Activated CD8-positive, alpha-beta T cell treated with anti-CD3 and anti-CD28 coated beads, Interleukin-2, amount 10 ng/mL, durations not matched to agents 7 days and 5 days (primary cell): ENCODE results near the gene FGF18. TPM values are rescaled to one million over a fixed set of nuclear protein-coding genes. Genes with fewer than 3 reads are reported as not detected.
"Not testable (repeated sequence)": the region's sequence is repeated elsewhere in the genome, so short reads cannot be mapped to it uniquely, and the experiment has no call there.

Experiments
- ATAC-seq: fragments of 150-1000 bp; cut with Tn5 transposase; one replicate; pipeline ENCODE4 v1.10.0; 2021; ENCODE audit warnings: moderate library complexity
- CTCF ChIA-PET: fragments of 350-600 bp; sonication (Branson Sonifier 250); formaldehyde crosslinking; loops from one replicate; lab custom pipeline; 2021; ENCODE audit warnings: antibody characterized with exemption; lab: Charles Lee
- POLR2A ChIA-PET: fragments of 350-600 bp; sonication (Branson Sonifier 250); formaldehyde crosslinking; loops from one replicate; lab custom pipeline; 2021; ENCODE audit warnings: antibody characterized with exemption; lab: Charles Lee
- DNase-seq: peaks from one replicate; pipeline ENCODE4 v3.0.0-alpha.2; 2020
- H3K27ac Mint-ChIP-seq: one replicate; pipeline ENCODE4 v1.8.0; 2021; ENCODE audit warnings: mild to moderate bottlenecking, mixed read lengths
- H3K27me3 Mint-ChIP-seq: one replicate; pipeline ENCODE4 v1.8.0; 2021; ENCODE audit warnings: low read depth, mixed read lengths
- H3K36me3 Mint-ChIP-seq: one replicate; pipeline ENCODE4 v1.8.0; 2021; ENCODE audit warnings: low read depth, mixed read lengths
- H3K4me1 Mint-ChIP-seq: one replicate; pipeline ENCODE4 v1.8.0; 2021; ENCODE audit warnings: low read depth, mixed read lengths
- H3K4me3 Mint-ChIP-seq: one replicate; pipeline ENCODE4 v1.8.0; 2021; ENCODE audit warnings: mild to moderate bottlenecking, mixed read lengths
- H3K9me3 Mint-ChIP-seq: one replicate; pipeline ENCODE4 v1.8.0; 2022; ENCODE audit warnings: mixed read lengths; ENCODE audit not compliant: insufficient read depth
- total RNA-seq, 2 experiments: library from RNA; stranded (reverse); gene quantifications; one replicate each; pipeline ENCODE4 v1.2.3, GENCODE V29; 2021

Gene FGF18
- total RNA-seq, 2 experiments from 2014 or later: not detected

DNA sequence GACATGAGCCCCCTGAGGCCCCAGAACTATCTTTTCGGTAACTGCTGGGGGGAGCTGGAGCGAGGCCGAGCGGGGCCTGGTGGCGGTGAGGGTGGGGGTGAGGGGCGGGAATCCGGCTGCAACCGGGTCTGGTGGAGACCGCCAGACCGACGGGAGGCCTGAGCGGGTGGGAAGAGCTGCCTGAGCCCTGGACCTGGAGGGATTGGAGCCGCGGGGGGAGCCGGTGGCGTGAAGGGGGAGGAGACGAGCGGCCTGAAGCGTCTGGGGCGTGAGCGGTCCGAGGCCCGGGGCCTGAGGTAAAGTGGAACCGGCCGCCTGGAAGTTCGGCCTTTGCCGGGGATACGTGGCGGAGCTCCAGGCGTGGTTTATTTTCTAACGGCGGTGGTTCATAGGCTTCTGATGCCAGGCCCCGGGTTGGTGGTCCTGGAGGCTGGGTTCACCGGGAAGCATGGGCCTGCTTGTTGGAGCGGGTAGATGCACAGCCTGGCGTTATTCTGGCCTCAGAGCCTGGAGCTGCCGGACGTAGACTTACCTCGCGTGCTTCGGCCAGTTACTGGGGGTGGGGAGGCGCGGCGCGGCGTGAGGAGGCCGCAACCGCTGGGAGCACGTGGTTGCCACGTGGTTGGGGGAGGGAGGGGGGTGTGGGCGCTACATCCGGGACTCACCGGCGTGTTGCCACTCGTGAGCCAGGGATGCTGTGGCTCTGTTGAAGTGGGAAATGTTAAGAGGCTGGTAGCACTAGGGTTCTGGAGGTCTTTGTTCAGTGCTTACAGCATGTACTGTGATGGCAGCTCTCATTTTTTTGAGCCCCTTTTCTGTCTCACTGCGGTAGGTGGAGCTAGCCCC lies 31.3 kb upstream of the FGF18 start:
- H3K4me1 Mint-ChIP-seq: peaks cover 41% of the 10 kb centered on the region
- no peaks in the 10 kb centered on the region for H3K27me3 Mint-ChIP-seq
- peaks cover 55% of the 10 kb centered on the region for H3K36me3 Mint-ChIP-seq

DNA sequence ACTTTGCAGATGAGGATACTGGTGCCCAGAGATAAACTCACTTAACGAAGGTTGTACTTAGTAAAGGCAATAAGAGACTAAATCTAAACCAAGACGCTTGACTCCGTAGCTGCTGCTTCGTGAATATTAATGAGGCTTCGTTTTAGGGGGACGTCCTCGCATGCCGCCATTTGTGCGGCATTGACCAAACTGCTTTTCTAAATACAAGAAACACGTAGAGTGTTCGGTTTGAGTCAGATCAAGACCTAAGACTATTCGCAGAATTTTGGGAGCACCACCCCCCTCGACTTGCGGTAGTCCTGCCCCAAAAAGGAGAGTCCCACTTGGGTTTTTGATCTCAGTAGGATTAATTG lies 30.7 kb upstream of the FGF18 start:
- peak; percentile 0 for ATAC-seq
- ChIA-PET CTCF (interaction anchor here (1.5 kb wide), 2 partner anchors 17 to 523 kb away, joined by 3 to 4 read pairs; no protein-coding TSS in a partner anchor), POLR2A (interaction anchor here (0.6 to 2.1 kb wide), 10 partner anchors 10 to 787 kb away, joined by 3 to 11 read pairs (median 4); partner anchors contain the start of gene FBXW11)
- peak; percentile 51 for DNase-seq
- no peaks in the 10 kb centered on the region for H3K27me3 Mint-ChIP-seq
- peaks cover 44% of the 10 kb centered on the region for H3K4me1 Mint-ChIP-seq
- H3K27ac Mint-ChIP-seq: peak overlapping the region; percentile 99
- H3K36me3 Mint-ChIP-seq: peaks cover 59% of the 10 kb centered on the region
- peak overlapping the region; percentile 99 for H3K4me3 Mint-ChIP-seq
- no peaks in the 10 kb centered on the region for H3K9me3 Mint-ChIP-seq

More for the DNA sequence above, 31.3 kb upstream of the FGF18 start:
- Mint-ChIP-seq H3K27ac (peak overlapping the region; percentile 99), H3K4me3 (peak overlapping the region; percentile 99), H3K9me3 (no peaks in the 10 kb centered on the region)
- POLR2A ChIA-PET: interaction anchor here (0.6 to 2.1 kb wide), 13 partner anchors 9 to 788 kb away, joined by 3 to 11 read pairs (median 4); partner anchors contain the start of gene FBXW11
- CTCF ChIA-PET: interaction anchor here (1.5 kb wide), 2 partner anchors 18 to 524 kb away, joined by 3 to 4 read pairs; no protein-coding TSS in a partner anchor
- DNase-seq (peak; percentile 90), ATAC-seq (peak; percentile 31)

DNA sequence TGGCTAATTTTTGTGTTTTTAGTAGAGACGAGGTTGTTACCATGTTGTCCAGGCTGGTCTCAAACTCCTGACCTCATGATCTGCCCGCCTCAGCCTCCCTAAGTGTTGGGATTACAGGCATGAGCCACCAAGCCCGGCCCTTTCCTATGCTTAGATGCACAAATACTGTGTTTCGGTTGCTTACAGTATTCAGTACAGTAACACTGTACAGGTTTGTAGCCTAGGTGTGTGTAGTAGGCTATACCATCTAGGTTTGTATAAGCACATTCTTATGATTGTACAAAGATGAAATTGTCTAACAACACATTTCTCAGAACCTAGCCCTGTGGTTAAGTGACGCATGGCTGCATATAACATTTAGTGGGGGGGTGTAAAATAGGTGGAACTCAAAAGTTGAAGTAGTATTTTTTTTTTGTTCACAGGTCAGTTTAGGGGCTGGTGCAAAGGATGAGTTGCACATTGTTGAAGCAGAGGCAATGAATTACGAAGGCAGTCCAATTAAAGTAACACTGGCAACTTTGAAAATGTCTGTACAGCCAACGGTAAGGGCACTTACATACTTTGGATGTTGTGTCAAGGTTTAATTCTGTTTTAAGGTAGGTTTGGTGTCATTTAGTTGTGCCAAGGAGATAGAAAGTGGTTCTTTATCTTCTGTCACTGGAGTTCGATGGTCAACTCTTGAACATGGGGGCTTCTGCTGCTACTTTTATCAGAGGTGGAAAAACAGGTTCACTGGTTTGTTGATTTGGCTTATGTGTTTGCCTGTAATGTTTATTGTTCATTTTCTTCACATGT lies 28.4 kb upstream of the FGF18 start:
- Mint-ChIP-seq H3K4me1 (peaks cover 52% of the 10 kb centered on the region), H3K27me3 (no peaks in the 10 kb centered on the region), H3K4me3 (peak overlapping the region; percentile 99), H3K27ac (peak overlapping the region; percentile 80), H3K36me3 (peaks cover 76% of the 10 kb centered on the region), H3K9me3 (no peaks in the 10 kb centered on the region)
- DNase-seq: peak; percentile 42
- ChIA-PET POLR2A (interaction anchor here (1.6 kb wide), 1 partner anchor 616 kb away, joined by 3 read pairs; no protein-coding TSS in a partner anchor), CTCF (no interaction called here)
- no peak for ATAC-seq

DNA sequence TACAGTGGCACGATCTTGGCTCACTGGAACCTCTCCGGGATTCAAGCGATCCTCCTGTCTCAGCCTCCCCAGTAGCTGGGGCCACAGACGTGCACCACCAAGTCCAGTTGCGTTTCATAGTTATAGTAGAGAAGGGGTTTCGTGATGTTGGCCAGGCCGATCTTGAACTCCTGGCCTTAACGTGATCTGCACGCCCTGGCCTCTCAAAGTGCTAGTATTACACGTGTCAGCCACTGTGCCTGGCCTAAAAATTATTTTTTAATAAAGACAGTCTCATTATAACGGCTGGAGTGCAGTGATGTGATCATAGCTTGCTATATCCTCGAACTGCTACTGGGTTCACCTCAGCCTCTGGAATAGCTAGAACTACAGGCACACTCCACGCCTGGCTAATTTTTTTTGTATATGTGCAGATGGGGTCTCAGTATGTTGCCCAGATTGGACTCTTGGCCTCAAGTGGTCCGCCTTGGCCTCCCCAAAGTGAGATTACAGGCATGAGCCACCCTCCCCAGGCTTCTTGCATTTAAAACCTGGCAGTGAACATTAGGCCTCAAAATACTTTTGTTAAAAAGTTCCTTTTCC lies 27.4 kb upstream of the FGF18 start:
- H3K4me3 Mint-ChIP-seq: peak overlapping the region; percentile 28
- ChIA-PET POLR2A (interaction anchor here (1.1 to 2.0 kb wide), 3 partner anchors 9 to 615 kb away, joined by 3 to 6 read pairs (median 3); no protein-coding TSS in a partner anchor), CTCF (interaction anchor here (0.7 to 1.7 kb wide), 2 partner anchors 14 to 70 kb away, joined by 3 to 8 read pairs; no protein-coding TSS in a partner anchor)
- peaks cover 83% of the 10 kb centered on the region for H3K36me3 Mint-ChIP-seq
- no peaks in the 10 kb centered on the region for H3K9me3 Mint-ChIP-seq
- peaks cover 55% of the 10 kb centered on the region for H3K4me1 Mint-ChIP-seq
- ATAC-seq: no peak
- H3K27me3 Mint-ChIP-seq: no peaks in the 10 kb centered on the region
- H3K27ac Mint-ChIP-seq: no peak overlapping the region
- no peak for DNase-seq

DNA sequence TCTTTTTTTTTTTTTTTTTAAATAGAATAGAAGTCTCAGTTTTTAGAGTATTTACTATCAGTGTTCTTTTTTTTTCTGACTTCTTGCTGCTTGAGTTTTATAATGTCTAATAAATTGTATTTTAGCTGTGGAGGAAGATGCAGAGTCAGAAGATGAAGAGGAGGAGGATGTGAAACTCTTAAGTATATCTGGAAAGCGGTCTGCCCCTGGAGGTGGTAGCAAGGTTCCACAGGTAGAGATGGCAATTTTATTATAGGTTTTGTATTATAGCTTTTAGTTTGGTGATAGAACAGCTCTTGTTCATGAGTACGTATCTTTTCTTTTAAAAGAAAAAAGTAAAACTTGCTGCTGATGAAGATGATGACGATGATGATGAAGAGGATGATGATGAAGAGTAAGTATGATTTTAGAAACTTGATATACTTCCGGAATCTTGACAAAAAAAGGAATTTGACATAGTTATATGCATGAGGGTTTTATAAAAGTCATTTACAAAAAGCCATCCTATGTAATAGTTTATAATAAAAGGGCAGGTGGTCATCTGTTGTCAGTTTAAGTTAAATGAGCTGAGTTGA lies 26.8 kb upstream of the FGF18 start:
- ChIA-PET POLR2A (interaction anchor here (0.8 to 2.0 kb wide), 4 partner anchors 9 to 614 kb away, joined by 3 to 6 read pairs (median 3); no protein-coding TSS in a partner anchor), CTCF (interaction anchor here (0.7 to 2.0 kb wide), 3 partner anchors 13 to 71 kb away, joined by 3 to 8 read pairs (median 7); partner anchors contain the start of gene FGF18)
- H3K27ac Mint-ChIP-seq: peak overlapping the region; percentile 46
- peaks cover 60% of the 10 kb centered on the region for H3K4me1 Mint-ChIP-seq
- H3K9me3 Mint-ChIP-seq: no peaks in the 10 kb centered on the region
- no peak for DNase-seq
- no peaks in the 10 kb centered on the region for H3K27me3 Mint-ChIP-seq
- H3K36me3 Mint-ChIP-seq: peaks cover 82% of the 10 kb centered on the region
- ATAC-seq: no peak
- no peak overlapping the region for H3K4me3 Mint-ChIP-seq

DNA sequence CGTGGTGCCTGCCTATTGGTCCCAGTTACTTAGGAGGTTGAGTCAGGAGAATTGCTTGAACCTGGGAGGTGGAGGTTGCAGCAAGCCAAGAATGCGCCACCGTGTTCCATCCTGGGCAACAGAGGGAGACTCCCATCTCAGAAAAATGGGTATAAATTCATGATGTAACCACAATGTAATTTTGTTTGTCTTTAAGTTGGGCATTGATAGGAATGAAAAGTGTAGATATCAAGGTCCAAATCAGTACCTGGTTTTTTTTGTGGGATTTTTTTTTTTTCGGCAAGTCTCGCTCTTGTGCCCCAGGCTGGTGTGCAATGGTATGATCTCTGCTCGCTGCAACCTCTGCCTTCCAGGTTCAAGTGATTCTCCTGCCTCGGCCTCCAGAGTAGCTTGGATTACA lies 24.4 kb upstream of the FGF18 start:
- no peak for ATAC-seq
- peaks cover 78% of the 10 kb centered on the region for H3K36me3 Mint-ChIP-seq
- H3K27ac Mint-ChIP-seq: no peak overlapping the region
- ChIA-PET POLR2A (no interaction called here), CTCF (interaction anchor here (1.0 kb wide), 1 partner anchor 11 kb away, joined by 4 read pairs; no protein-coding TSS in a partner anchor)
- H3K4me3 Mint-ChIP-seq: no peak overlapping the region
- no peak for DNase-seq
- H3K4me1 Mint-ChIP-seq: peaks cover 65% of the 10 kb centered on the region
- H3K9me3 Mint-ChIP-seq: no peaks in the 10 kb centered on the region
- H3K27me3 Mint-ChIP-seq: no peaks in the 10 kb centered on the region

DNA sequence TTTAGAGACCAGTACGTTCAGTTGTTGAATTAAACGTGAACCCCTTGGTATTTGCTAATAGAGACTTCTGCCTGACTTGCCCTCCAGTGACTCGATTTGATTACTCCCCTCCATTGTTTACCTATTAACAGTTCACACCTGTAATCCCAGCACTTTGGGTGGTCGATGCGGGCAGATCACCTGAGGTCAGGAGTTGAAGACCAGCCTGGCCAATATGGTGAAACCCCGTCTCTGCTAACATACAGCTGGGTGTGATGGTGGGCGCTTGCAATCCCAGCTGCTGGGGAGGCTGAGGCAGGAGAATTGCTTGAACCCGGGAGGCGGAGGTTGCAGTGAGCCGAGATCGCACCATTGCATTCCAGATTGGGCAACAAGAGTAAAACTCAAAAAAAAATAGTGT lies 22.9 kb upstream of the FGF18 start:
- CTCF ChIA-PET, H3K9me3 Mint-ChIP-seq, ATAC-seq, DNase-seq, H3K27me3 Mint-ChIP-seq, H3K4me3 Mint-ChIP-seq: not testable (repeated sequence)
- H3K27ac Mint-ChIP-seq: peak overlapping the region; percentile 61
- H3K36me3 Mint-ChIP-seq: peaks cover 77% of the 10 kb centered on the region
- peaks cover 56% of the 10 kb centered on the region for H3K4me1 Mint-ChIP-seq
- POLR2A ChIA-PET: interaction anchor here (0.7 kb wide), 1 partner anchor 9 kb away, joined by 3 read pairs; the partner anchor contains the start of gene NPM1

DNA sequence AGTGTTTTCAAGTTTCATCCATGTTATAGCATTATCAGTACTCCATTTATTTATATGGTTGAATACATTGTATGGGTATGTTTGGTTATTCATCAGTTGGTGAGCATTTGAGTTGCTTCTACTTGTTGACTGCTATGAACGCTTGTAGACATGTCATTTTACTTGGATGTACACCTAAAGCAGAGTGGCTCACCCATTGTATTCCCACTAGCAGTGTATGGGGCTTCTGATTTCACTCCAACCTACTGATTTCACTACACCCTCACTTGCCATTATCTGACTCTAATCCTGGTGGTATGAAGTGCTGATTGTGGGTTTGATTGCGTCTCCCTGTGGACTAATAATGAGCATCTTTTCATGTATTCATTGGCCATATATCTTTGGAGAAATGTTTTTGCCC lies 22.3 kb upstream of the FGF18 start:
- DNase-seq (no peak), ATAC-seq (no peak)
- Mint-ChIP-seq H3K9me3 (no peaks in the 10 kb centered on the region), H3K36me3 (peaks cover 76% of the 10 kb centered on the region), H3K27ac (peak overlapping the region; percentile 61), H3K4me3 (no peak overlapping the region), H3K4me1 (peaks cover 55% of the 10 kb centered on the region), H3K27me3 (no peaks in the 10 kb centered on the region)
- ChIA-PET CTCF (no interaction called here), POLR2A (interaction anchor here (0.7 kb wide), 1 partner anchor 9 kb away, joined by 3 read pairs; the partner anchor contains the start of gene NPM1)

DNA sequence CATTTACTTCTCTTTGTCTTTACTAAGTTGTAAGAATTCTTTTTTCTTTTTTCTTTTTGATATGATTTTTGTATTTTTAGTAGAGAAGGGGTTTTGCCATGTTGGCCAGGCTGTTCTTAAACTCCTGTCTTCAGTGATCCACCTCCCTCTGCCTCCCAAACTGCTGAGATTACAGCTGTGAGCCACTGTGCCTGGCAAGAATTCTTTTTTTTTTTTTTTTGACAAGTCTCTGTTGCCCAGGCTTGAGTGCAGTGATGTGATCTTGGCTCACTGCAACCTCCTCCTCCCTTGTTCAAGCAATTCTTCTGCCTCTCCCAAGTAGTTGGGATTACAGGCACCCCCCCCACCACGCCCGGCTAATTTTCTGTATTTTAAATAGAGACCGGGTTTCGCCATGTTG lies 21.8 kb upstream of the FGF18 start:
- Mint-ChIP-seq H3K27ac (no peak overlapping the region), H3K36me3 (peaks cover 73% of the 10 kb centered on the region), H3K4me1 (peaks cover 51% of the 10 kb centered on the region), H3K27me3 (no peaks in the 10 kb centered on the region), H3K9me3 (no peaks in the 10 kb centered on the region), H3K4me3 (no peak overlapping the region)
- no peak for DNase-seq
- no peak for ATAC-seq
- POLR2A ChIA-PET: no interaction called here
- CTCF ChIA-PET: no interaction called here

DNA sequence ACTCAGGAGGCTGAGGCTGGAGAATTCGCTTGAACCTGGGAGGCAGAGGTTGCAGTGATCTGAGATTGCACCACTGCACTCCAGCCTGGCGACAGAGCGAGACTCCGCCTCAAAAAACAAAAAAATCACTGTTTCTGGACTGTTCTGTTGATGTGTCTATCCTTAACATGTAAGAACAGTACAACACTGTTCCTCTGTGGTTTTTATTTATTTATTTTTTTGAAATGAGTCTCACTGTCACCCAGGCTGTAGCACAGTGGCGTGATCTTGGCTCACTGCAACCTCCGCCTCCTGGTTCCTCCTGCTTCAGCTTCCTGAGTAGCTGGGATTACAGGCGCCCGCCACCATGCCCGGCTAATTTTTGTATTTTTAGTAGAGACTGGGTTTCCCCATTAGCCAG lies 20.8 kb upstream of the FGF18 start:
- ChIA-PET CTCF (interaction anchor here (1.5 kb wide), 1 partner anchor 9 kb away, joined by 3 read pairs; no protein-coding TSS in a partner anchor), POLR2A (interaction anchor here (0.6 to 1.0 kb wide), 3 partner anchors 10 to 782 kb away, joined by 3 to 5 read pairs (median 4); no protein-coding TSS in a partner anchor)
- not testable (repeated sequence) for ATAC-seq, DNase-seq, H3K4me3 Mint-ChIP-seq, H3K27ac Mint-ChIP-seq, H3K9me3 Mint-ChIP-seq, H3K27me3 Mint-ChIP-seq
- H3K36me3 Mint-ChIP-seq: peaks cover 65% of the 10 kb centered on the region
- H3K4me1 Mint-ChIP-seq: peaks cover 41% of the 10 kb centered on the region
